Activated CD4-positive, alpha-beta T cell treated with anti-CD3 and anti-CD28 coated beads for 36 hours (primary cell): Measurements from ENCODE around the gene FAM229B. TPM values are rescaled to one million over a fixed set of nuclear protein-coding genes. Genes with fewer than 3 reads are reported as not detected.

Experiments used
- ATAC-seq: fragments of 200-7000 bp; cut with Tn5 transposase; one replicate; pipeline ENCODE4 v1.10.0; 2021; ENCODE audit warnings: mild to moderate bottlenecking, moderate library complexity
- CTCF ChIA-PET: fragments of 350-600 bp; sonication (Branson Sonifier 250); formaldehyde crosslinking; loops from one replicate; lab custom pipeline; 2021; ENCODE audit warnings: antibody characterized with exemption; lab: Charles Lee
- POLR2A ChIA-PET: fragments of 350-600 bp; sonication (Branson Sonifier 250); formaldehyde crosslinking; loops from one replicate; lab custom pipeline; 2021; ENCODE audit warnings: antibody characterized with exemption, inconsistent platforms; lab: Charles Lee
- DNase-seq: peaks from one replicate; pipeline ENCODE4 v3.0.0-alpha.2; 2020
- H3K27ac Mint-ChIP-seq: one replicate; pipeline ENCODE4 v1.8.0; 2021; ENCODE audit warnings: mixed read lengths
- H3K27me3 Mint-ChIP-seq: one replicate; pipeline ENCODE4 v1.8.0; 2021; ENCODE audit warnings: mixed read lengths
- H3K36me3 Mint-ChIP-seq: one replicate; pipeline ENCODE4 v1.8.0; 2021; ENCODE audit warnings: low read depth, mixed read lengths
- H3K4me1 Mint-ChIP-seq: one replicate; pipeline ENCODE4 v1.8.0; 2021; ENCODE audit warnings: mixed read lengths
- H3K4me3 Mint-ChIP-seq: one replicate; pipeline ENCODE4 v1.8.0; 2021; ENCODE audit warnings: mild to moderate bottlenecking, moderate library complexity, mixed read lengths
- H3K9me3 Mint-ChIP-seq: one replicate; pipeline ENCODE4 v1.8.0; 2021; ENCODE audit warnings: low read depth, mixed read lengths
- intact Hi-C, 2 experiments: fragments of 100-400 bp; cut with DNase I in 1 of 2; cut with micrococcal nuclease in 1 of 2; formaldehyde crosslinking; loops; one replicate each; pipeline versions ENCODE4 v1.14.2 to v1.15.1; 2022 to 2024; cut with DNase I, micrococcal nuclease
- total RNA-seq, 2 experiments: library from RNA; stranded (reverse); gene quantifications; one replicate each; pipeline ENCODE4 v1.2.3, GENCODE V29; 2021

The FAM229B gene
- total RNA-seq, 2 experiments from 2014 or later: 6.4 to 7.3 TPM

DNA sequence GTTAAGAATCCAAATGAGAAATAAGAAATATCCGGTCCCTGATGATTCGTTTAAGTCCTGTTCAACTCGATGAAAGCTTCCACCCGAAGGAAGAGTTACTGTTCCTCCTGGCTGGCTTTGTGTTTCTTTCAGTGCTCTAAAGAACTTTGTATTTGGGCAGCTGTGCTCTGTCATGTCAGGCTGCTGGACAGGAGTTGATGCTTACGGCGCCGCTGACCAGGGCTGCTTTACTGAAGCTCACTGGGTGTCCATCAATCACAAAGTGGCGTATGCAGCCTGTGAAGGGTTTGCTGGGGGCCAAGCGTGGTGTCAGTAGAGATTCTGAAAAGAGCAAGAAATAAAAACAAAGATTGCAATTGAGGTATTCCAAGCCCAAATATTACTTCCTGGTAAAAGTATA lies 21.9 kb downstream of the FAM229B start:
- ATAC-seq: no peak
- intact Hi-C loops: no loop called here
- Mint-ChIP-seq H3K36me3 (peaks cover 2% of the 10 kb centered on the region), H3K4me1 (no peaks in the 10 kb centered on the region), H3K4me3 (no peak overlapping the region), H3K9me3 (peaks cover 4% of the 10 kb centered on the region), H3K27me3 (peaks cover 6% of the 10 kb centered on the region), H3K27ac (no peak overlapping the region)
- POLR2A ChIA-PET: no interaction called here
- CTCF ChIA-PET: interaction anchor here (0.7 to 1.9 kb wide), 2 partner anchors 8 kb away, joined by 3 to 4 read pairs; no protein-coding TSS in a partner anchor
- DNase-seq: no peak

DNA sequence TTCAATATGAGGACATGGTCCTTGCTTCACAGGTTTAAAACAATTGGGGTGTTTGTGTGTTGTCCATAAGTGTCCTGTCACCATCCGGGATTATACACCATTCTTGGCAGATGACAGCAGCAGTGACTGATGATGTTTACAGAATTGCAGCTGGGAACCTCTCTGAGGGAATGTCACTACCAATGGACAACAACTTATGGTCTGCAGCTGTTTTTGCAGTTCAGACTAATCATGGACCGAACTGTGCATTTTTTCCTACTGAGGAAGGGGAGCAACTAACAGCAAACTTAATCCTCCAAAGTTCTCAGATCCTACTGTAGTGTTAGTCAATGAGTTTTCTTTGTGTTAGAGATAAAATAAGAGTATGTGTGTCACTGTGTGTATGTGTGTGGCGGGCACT lies 26.0 kb downstream of the FAM229B start:
- Mint-ChIP-seq H3K27ac (no peak overlapping the region), H3K4me1 (peaks cover 17% of the 10 kb centered on the region), H3K4me3 (no peak overlapping the region), H3K36me3 (no peaks in the 10 kb centered on the region), H3K9me3 (no peaks in the 10 kb centered on the region), H3K27me3 (peaks cover 8% of the 10 kb centered on the region)
- ChIA-PET CTCF (interaction anchor here (0.7 kb wide), 1 partner anchor 81 kb away, joined by 3 read pairs; no protein-coding TSS in a partner anchor), POLR2A (no interaction called here)
- ATAC-seq (no peak), DNase-seq (no peak)
- intact Hi-C loops: no loop called here

DNA sequence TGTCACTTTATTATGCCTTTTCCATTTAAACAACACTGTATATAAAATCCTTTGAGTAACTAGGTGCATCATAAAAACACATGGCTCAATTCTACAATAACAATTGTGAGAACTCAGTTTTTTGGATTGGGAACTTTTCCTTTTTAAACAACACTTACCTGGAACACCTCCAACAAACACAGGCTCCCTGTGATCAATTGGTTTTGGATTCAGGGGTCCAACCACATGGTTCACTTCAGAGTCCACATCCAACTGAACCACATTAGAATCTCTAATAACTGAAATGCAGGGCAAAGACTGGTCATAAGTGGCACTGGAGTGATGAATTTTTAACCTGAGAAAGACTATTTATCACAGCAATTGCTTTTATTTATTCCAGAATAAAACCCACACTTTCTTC lies 26.5 kb downstream of the FAM229B start:
- CTCF ChIA-PET: interaction anchor here (0.7 kb wide), 1 partner anchor 81 kb away, joined by 3 read pairs; no protein-coding TSS in a partner anchor
- Mint-ChIP-seq H3K36me3 (no peaks in the 10 kb centered on the region), H3K27me3 (peaks cover 8% of the 10 kb centered on the region), H3K9me3 (no peaks in the 10 kb centered on the region), H3K4me3 (no peak overlapping the region), H3K27ac (no peak overlapping the region), H3K4me1 (peaks cover 17% of the 10 kb centered on the region)
- DNase-seq (no peak), ATAC-seq (no peak)
- POLR2A ChIA-PET: no interaction called here
- intact Hi-C loops: no loop called here

DNA sequence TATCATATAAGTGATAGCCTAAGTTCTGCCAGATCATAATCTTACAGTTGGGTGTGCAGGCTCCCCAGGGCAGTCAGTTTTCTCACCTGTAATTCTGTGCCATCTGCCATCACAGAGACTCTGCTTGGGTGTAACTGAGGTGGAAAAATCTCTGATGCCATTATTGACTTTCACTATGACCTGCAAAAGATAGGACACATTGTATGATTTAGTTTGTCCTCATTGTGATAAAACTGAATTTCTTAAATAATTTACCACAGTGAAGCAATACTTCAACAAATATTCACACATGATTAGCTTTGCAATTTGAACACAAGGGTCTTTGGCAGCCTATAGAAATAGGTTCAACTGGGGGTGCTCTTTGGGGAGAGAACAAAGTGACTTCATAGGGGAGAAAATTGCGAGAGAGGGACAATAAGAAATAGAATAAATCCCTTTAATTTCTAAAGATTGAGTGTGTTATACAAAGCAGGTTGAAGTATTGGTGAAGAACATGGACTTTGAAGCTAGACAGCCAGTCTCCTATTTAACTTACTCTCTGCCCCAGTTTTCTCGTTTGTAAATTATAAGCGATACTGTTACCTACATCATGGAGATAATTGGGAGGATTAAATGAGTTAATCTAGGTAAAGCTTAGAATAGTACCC lies 27.3 kb downstream of the FAM229B start:
- no peaks in the 10 kb centered on the region for H3K36me3 Mint-ChIP-seq

DNA sequence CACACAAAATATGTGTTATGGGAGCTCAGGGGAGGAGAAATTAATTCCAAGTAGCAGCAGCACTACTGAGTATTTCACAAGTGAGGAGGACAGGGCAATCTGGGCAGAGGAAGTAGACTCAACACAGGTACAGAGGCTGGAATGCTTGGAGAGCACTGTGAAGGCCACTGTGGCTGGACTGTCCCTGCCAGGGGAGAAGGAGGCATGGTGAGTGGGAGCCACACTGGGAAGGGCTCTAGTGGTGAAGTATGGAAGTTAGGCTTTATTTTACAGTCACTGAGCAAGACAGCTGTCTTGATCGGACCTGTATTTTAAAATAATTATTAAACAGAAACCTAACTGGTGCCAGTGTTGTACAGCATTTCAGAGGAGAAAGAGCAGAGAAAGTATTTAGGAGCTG lies 28.8 kb downstream of the FAM229B start:
- peaks cover 17% of the 10 kb centered on the region for H3K4me1 Mint-ChIP-seq
- no peaks in the 10 kb centered on the region for H3K9me3 Mint-ChIP-seq
- ChIA-PET POLR2A (no interaction called here), CTCF (interaction anchor here (0.9 to 2.6 kb wide), 4 partner anchors 8 to 47 kb away, joined by 3 to 7 read pairs (median 4); partner anchors contain the start of genes FAM229B and TUBE1)
- ATAC-seq: no peak
- no peak overlapping the region for H3K27ac Mint-ChIP-seq
- H3K27me3 Mint-ChIP-seq: peaks cover 8% of the 10 kb centered on the region
- no peak for DNase-seq
- H3K4me3 Mint-ChIP-seq: no peak overlapping the region
- intact Hi-C loops: no loop called here
- H3K36me3 Mint-ChIP-seq: no peaks in the 10 kb centered on the region

More for the DNA sequence above, 27.3 kb downstream of the FAM229B start:
- H3K9me3 Mint-ChIP-seq: no peaks in the 10 kb centered on the region
- H3K27ac Mint-ChIP-seq: no peak overlapping the region
- no peak for DNase-seq
- CTCF ChIA-PET: interaction anchor here (2.6 kb wide), 1 partner anchor 10 kb away, joined by 6 read pairs; no protein-coding TSS in a partner anchor
- peaks cover 8% of the 10 kb centered on the region for H3K27me3 Mint-ChIP-seq
- POLR2A ChIA-PET: no interaction called here
- intact Hi-C loops: no loop called here
- no peak for ATAC-seq
- peaks cover 17% of the 10 kb centered on the region for H3K4me1 Mint-ChIP-seq
- H3K4me3 Mint-ChIP-seq: no peak overlapping the region

DNA sequence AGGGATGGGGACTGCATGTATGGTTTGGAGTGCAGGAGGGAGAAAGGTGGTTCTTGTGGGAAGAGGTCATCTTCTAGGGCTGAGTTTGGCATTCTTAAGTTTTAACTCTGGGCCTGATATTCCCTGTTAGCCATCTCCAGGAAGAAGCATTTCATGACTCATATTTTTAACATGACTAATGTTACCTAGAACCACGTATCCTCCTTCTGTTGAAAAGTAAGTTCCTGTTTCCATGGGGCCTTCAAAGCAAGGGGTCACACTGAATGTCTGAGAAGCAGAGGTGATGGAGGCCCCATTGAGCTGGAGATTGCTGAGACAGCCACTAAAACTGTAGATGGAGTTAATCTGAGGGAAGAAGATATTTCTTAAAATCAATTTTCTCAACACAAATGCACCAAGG lies 30.2 kb downstream of the FAM229B start:
- H3K27ac Mint-ChIP-seq: peak overlapping the region; percentile 25
- ChIA-PET CTCF (interaction anchor here (0.5 to 0.8 kb wide), 4 partner anchors 9 to 1315 kb away, joined by 3 read pairs; partner anchors contain the start of genes FAM229B and TUBE1), POLR2A (no interaction called here)
- H3K4me1 Mint-ChIP-seq: peaks cover 17% of the 10 kb centered on the region
- intact Hi-C loops: no loop called here
- H3K9me3 Mint-ChIP-seq: no peaks in the 10 kb centered on the region
- peaks cover 6% of the 10 kb centered on the region for H3K27me3 Mint-ChIP-seq
- DNase-seq (peak; percentile 33), ATAC-seq (peak; percentile 93)
- H3K36me3 Mint-ChIP-seq: no peaks in the 10 kb centered on the region
- H3K4me3 Mint-ChIP-seq: no peak overlapping the region

DNA sequence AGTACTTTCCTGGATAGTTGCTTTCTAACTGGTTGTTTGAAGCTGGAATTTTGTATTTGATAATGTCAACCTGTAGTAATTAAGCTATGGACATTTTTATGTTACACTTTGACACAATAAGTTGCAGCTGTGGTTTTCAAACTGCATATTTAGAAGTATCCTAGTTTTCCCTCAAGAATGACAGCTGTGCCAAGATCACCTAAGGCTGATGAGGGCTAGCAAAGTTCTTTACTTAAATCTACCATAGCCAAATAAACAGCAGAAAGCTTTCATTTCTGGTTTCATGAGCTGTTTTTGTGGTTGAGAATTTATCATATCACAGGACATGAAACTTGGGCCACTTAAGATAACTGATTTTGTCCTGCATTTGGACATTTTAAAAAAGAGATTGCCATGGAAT lies 30.6 kb downstream of the FAM229B start:
- Mint-ChIP-seq H3K4me1 (peaks cover 17% of the 10 kb centered on the region), H3K36me3 (no peaks in the 10 kb centered on the region), H3K27me3 (peaks cover 6% of the 10 kb centered on the region), H3K9me3 (no peaks in the 10 kb centered on the region), H3K4me3 (no peak overlapping the region), H3K27ac (no peak overlapping the region)
- intact Hi-C loops: no loop called here
- POLR2A ChIA-PET: no interaction called here
- CTCF ChIA-PET: interaction anchor here (0.8 kb wide), 3 partner anchors 9 to 1315 kb away, joined by 3 read pairs; partner anchors contain the start of genes FAM229B and TUBE1
- no peak for DNase-seq
- no peak for ATAC-seq

DNA sequence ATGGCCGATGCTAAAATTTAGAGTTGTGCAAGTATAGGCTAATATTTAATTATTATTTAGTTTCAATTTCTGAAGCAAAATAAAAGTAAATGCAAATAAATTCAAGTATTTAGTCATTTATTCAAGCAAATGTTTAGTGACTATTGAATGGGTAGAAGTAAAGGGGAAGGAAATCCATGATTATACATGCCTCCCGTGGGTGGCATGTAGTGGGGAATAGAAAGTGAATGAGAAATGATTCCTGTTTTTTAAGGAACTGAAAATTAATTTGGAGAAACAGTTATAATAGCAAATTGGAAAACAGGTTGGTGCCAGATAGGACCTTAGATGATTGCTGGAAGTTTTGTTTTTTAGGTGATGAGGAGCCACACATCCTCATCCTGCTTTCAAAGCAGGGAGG lies 35.4 kb downstream of the FAM229B start:
- DNase-seq (no peak), ATAC-seq (no peak)
- Mint-ChIP-seq H3K4me1 (peaks cover 5% of the 10 kb centered on the region), H3K36me3 (no peaks in the 10 kb centered on the region), H3K27me3 (peaks cover 7% of the 10 kb centered on the region), H3K27ac (no peak overlapping the region), H3K9me3 (no peaks in the 10 kb centered on the region), H3K4me3 (no peak overlapping the region)
- intact Hi-C loops: no loop called here
- ChIA-PET POLR2A (no interaction called here), CTCF (interaction anchor here (0.7 kb wide), 1 partner anchor 35 kb away, joined by 3 read pairs; the partner anchor contains the start of genes FAM229B and TUBE1)

DNA sequence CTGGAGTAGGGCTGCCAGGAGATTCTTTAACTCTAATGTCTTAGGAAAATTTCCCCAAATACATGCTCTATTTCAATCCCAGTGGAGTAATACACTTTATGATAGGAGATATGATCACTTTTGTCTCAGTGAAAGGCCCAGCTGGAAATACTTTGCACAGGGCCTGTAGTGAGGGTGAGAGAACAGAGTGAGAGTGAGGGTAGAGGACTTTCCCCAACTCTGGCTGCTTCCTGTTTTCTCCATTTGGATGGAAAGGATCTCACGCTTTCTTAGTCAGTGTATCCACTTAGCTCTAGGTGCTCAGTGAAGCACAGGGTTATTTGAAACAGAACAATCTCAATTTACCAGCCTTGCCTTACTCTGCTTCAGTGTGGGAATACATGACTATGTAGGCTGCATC lies 36.6 kb downstream of the FAM229B start:
- DNase-seq: no peak
- POLR2A ChIA-PET: no interaction called here
- CTCF ChIA-PET: interaction anchor here (2.2 kb wide), 1 partner anchor 40 kb away, joined by 9 read pairs; no protein-coding TSS in a partner anchor
- Mint-ChIP-seq H3K4me3 (no peak overlapping the region), H3K27ac (no peak overlapping the region), H3K27me3 (peaks cover 10% of the 10 kb centered on the region), H3K36me3 (no peaks in the 10 kb centered on the region), H3K4me1 (no peaks in the 10 kb centered on the region), H3K9me3 (no peaks in the 10 kb centered on the region)
- ATAC-seq: no peak
- intact Hi-C loops: no loop called here

DNA sequence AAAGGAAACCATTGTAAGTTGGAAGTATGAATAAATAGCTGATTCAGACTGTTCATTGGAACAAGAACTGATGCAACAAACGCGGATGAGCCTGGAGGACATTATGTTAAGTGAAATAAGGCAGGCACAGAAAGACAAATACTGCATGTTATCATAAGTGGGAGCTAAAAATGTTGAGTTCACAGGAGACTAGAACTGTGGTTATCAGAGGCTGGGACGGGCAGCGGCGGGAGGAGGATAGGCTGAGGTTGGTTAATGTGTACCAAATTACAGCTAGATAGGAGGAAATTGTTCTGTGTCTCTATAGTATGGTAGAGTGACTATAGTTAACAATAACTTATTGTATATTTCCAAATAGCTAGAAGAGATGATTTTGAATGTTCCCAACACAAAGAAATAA lies 40.8 kb downstream of the FAM229B start:
- no peak overlapping the region for H3K27ac Mint-ChIP-seq
- DNase-seq: no peak
- H3K36me3 Mint-ChIP-seq: no peaks in the 10 kb centered on the region
- ATAC-seq: no peak
- H3K4me1 Mint-ChIP-seq: no peaks in the 10 kb centered on the region
- ChIA-PET POLR2A (no interaction called here), CTCF (interaction anchor here (0.8 to 1.1 kb wide), 2 partner anchors 16 to 51 kb away, joined by 3 to 4 read pairs; no protein-coding TSS in a partner anchor)
- H3K4me3 Mint-ChIP-seq: no peak overlapping the region
- H3K9me3 Mint-ChIP-seq: no peaks in the 10 kb centered on the region
- H3K27me3 Mint-ChIP-seq: peaks cover 18% of the 10 kb centered on the region
- intact Hi-C loops: no loop called here

DNA sequence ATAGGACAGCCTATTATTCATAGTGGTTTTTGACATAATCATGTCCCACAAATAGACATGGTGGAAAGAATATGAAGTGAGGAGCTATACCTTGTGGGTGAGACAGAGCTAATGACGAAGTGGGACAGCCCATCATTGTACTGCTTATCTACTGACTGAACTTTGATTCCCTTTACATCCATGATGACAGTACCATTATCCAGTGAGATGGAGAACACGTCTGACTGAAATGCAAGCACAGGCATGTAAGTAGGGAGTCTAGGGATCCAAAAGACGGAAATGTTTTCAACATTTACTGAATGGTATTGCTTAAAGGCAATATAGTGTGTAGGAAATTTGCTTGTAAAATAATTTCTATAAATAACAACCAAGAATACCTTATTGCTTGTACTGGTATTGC lies 43.5 kb downstream of the FAM229B start:
- DNase-seq (no peak), ATAC-seq (no peak)
- Mint-ChIP-seq H3K27me3 (peaks cover 19% of the 10 kb centered on the region), H3K27ac (no peak overlapping the region), H3K36me3 (no peaks in the 10 kb centered on the region), H3K9me3 (no peaks in the 10 kb centered on the region), H3K4me1 (no peaks in the 10 kb centered on the region), H3K4me3 (no peak overlapping the region)
- intact Hi-C loops: no loop called here
- ChIA-PET POLR2A (no interaction called here), CTCF (interaction anchor here (1.0 to 1.5 kb wide), 3 partner anchors 10 to 44 kb away, joined by 3 to 4 read pairs (median 3); partner anchors contain the start of genes FAM229B and TUBE1)

DNA sequence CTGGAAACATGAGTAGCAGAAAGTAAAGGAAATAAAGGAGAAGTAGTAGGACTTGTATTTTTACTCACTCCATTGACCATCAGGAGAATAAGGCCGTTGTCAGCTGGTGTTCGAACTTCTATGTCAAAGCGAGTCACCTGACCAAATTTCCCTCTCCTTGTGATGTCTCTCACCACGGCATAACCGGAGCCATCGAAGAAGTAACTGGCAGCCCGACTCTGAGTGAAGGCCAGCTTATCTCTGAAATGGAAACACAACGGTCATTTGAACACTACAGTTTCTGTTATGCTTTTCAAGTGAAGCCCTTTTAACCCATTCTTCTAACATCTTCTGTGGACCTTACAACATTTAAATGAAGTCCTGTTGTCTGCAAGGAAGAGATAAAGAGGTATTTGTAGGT lies 51.7 kb downstream of the FAM229B start:
- POLR2A ChIA-PET: interaction anchor here (0.8 kb wide), 1 partner anchor 14 kb away, joined by 3 read pairs; no protein-coding TSS in a partner anchor
- H3K9me3 Mint-ChIP-seq: no peaks in the 10 kb centered on the region
- CTCF ChIA-PET: interaction anchor here (1.0 kb wide), 1 partner anchor 41 kb away, joined by 3 read pairs; no protein-coding TSS in a partner anchor
- H3K36me3 Mint-ChIP-seq: no peaks in the 10 kb centered on the region
- no peak overlapping the region for H3K27ac Mint-ChIP-seq
- intact Hi-C loops: no loop called here
- peaks cover under 1% of the 10 kb centered on the region for H3K4me1 Mint-ChIP-seq
- DNase-seq (no peak), ATAC-seq (no peak)
- peaks cover 4% of the 10 kb centered on the region for H3K27me3 Mint-ChIP-seq
- no peak overlapping the region for H3K4me3 Mint-ChIP-seq
